GM19023 (cell line): ENCODE results near the gene AKT3.

ENCODE experiments used
- ATAC-seq: cut with Tn5 transposase; IDR thresholded peaks from one replicate; pipeline ENCODE4 v1.9.1; 2021; ENCODE audit warnings: mild to moderate bottlenecking, moderate library complexity; ENCODE audit not compliant: unreplicated experiment

Gene AKT3

GRCh38 chr1:243493156-243494129 lies 356.6 kb downstream of the AKT3 start:
- ATAC-seq = no peak

GRCh38 chr1:243490748-243491686 lies 359.0 kb downstream of the AKT3 start:
- no peak for ATAC-seq

- ATAC-seq = no peak
Observed at GRCh38 chr1:243489681-243490546, 360.1 kb downstream of the AKT3 start.

- no peak for ATAC-seq
Observed at GRCh38 chr1:243489158-243489527, 360.9 kb downstream of the AKT3 start.

GRCh38 chr1:243488459-243489157 lies 361.4 kb downstream of the AKT3 start:
- no peak for ATAC-seq

- ATAC-seq = no peak
Observed at GRCh38 chr1:243487649-243488227, 362.3 kb downstream of the AKT3 start.

- ATAC-seq = no peak
Observed at GRCh38 chr1:243487036-243487648, 362.9 kb downstream of the AKT3 start.

- ATAC-seq = no peak
Observed at GRCh38 chr1:243483952-243484351, 366.1 kb downstream of the AKT3 start.

GRCh38 chr1:243483071-243483771 lies 366.8 kb downstream of the AKT3 start:
- ATAC-seq = no peak

- ATAC-seq = no peak
Observed at GRCh38 chr1:243482141-243483022, 367.7 kb downstream of the AKT3 start.

- ATAC-seq = no peak
Observed at GRCh38 chr1:243481101-243481500, 368.9 kb downstream of the AKT3 start.

- ATAC-seq = no peak
Observed at GRCh38 chr1:243477731-243478290, 372.2 kb downstream of the AKT3 start.

GRCh38 chr1:243475966-243476365 lies 374.1 kb downstream of the AKT3 start:
- no peak for ATAC-seq

- ATAC-seq = no peak
Observed at GRCh38 chr1:243474906-243475305, 375.1 kb downstream of the AKT3 start.

GRCh38 chr1:243474136-243474881 lies 375.7 kb downstream of the AKT3 start:
- ATAC-seq = no peak
